GM12878 (cell line): ENCODE measurements around the gene SRSF3. TPM values are rescaled to one million over a fixed set of nuclear protein-coding genes. Genes with fewer than 3 reads are reported as not detected.
A peak's percentile ranks its signal among the peaks of the same experiment; 100 is the strongest.

Source experiments
- JUND ChIP-seq: IDR thresholded peaks from 2 replicates; pipeline ENCODE4 v1.6.1; 2012; ENCODE audit warnings: low read depth, mild to moderate bottlenecking, low read length, improper control_type of control experiment, moderate library complexity
- KDM1A ChIP-seq: fragments of 200-600 bp; sonication (generic); IDR thresholded peaks from 2 replicates; pipeline ENCODE4 v1.6.1; 2016; ENCODE audit warnings: borderline replicate concordance
- YY1 ChIP-seq: IDR thresholded peaks from 2 replicates; pipeline ENCODE4 v1.6.1; 2011; ENCODE audit warnings: low read depth, mild to moderate bottlenecking, low read length
- ZBTB4 ChIP-seq: fragments of 450-650 bp; formaldehyde crosslinking; IDR thresholded peaks from 2 replicates; pipeline ENCODE4 v1.4.0; 2022; ENCODE audit warnings: mild to moderate bottlenecking, moderate library complexity
- ZNF274 ChIP-seq: IDR thresholded peaks from one replicate; pipeline ENCODE4 v1.8.0; 2011; ENCODE audit not compliant: insufficient read length, insufficient read depth
- ZNF592 ChIP-seq: fragments of 450-650 bp; IDR thresholded peaks from 2 replicates; pipeline ENCODE4 v1.6.1; 2017; ENCODE audit warnings: mild to moderate bottlenecking, moderate library complexity
- polyA plus RNA-seq, 11 experiments: library from polyadenylated mRNA; depleted of rRNA in 4 of 11; unstranded in 6 of 11; stranded (reverse) in 5 of 11; fragments of >200 nt; fragmentation: Nextera tagmentation in 4 of 11; fragmentation: Illumina TruSeq in 1 of 11; extraction: Ambion mirVana in 4 of 11; extraction: Trizol in 1 of 11; gene quantifications; 1 replicate in 1 of 11; 2 replicates in 10 of 11; pipeline versions ENCODE4 v1.2.1 to v1.2.3, GENCODE V29; 2011 to 2016; ENCODE audit warnings: inconsistent platforms in 2 of 11, missing spikeins in 2 of 11, low read depth in 1 of 11
- total RNA-seq, 4 experiments: library from RNA; depleted of rRNA in 3 of 4; stranded (reverse); fragments of >200 nt in 3 of 4; fragmentation: Illumina TruSeq in 1 of 4; extraction: Trizol in 1 of 4; gene quantifications; 2 replicates each; pipeline versions ENCODE4 v1.2.1 to v1.2.3, GENCODE V29; 2013 to 2021
- TF ChIP-seq, protein P1 (sequence below): IDR thresholded peaks from 2 replicates; pipeline ENCODE4 v1.6.1; 2012; ENCODE audit warnings: improper control_type of control experiment, low read depth, low read length; ENCODE audit not compliant: insufficient replicate concordance
- TF ChIP-seq, protein P2 (sequence below): fragments of 450-650 bp; IDR thresholded peaks from 2 replicates; pipeline ENCODE4 v1.6.1; 2018; ENCODE audit warnings: borderline replicate concordance, mild to moderate bottlenecking; ENCODE audit not compliant: partially characterized antibody
- TF ChIP-seq, protein P3 (sequence below): fragments of 450-650 bp; IDR thresholded peaks from 2 replicates; pipeline ENCODE4 v1.6.1; 2017; ENCODE audit warnings: low read depth, mild to moderate bottlenecking, moderate library complexity

The SRSF3 gene
- total and polyA plus RNA-seq, 10 of the 15 experiments (the other 5 are each of a cell fraction or from before 2014, with no cell fraction given): 195 to 1,377 (median 493) TPM

DNA sequence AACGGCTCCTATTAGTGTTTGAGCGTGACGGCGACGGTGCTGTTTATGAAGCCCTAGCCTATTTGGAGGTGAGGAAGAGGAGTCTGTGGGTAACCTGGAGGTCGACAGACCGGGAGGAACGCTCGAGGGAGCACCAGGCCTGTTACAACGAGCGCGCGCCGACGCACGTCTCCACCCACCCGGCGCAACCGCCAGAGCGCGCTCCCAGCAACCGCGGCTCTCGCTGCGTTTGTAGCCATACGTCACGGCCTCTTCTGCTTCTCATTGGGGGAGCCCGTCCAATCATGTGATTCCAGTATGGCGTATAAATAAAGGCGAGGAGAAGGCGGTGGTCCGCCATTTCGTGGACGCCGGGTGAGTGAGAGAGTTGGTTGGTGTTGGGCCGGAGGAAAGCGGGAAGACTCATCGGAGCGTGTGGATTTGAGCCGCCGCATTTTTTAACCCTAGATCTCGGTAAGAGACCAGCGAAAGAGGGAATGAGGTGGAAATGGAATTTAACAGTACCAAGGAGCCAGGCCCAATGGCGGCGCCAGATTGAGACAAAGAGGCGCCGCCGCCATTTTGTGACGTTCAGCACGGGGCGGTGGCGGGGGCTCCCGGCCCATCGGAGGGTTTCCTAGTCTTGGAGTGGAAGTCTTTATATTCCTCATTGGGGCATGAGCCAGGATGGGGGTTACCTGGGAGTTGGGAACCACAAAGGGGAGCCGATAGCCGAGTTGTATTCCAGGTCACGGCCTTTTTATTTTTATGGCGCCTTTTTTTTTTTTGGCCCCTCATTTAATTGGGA is at the start of gene SRSF3 (continued):
- TF ChIP-seq, protein P1, sequence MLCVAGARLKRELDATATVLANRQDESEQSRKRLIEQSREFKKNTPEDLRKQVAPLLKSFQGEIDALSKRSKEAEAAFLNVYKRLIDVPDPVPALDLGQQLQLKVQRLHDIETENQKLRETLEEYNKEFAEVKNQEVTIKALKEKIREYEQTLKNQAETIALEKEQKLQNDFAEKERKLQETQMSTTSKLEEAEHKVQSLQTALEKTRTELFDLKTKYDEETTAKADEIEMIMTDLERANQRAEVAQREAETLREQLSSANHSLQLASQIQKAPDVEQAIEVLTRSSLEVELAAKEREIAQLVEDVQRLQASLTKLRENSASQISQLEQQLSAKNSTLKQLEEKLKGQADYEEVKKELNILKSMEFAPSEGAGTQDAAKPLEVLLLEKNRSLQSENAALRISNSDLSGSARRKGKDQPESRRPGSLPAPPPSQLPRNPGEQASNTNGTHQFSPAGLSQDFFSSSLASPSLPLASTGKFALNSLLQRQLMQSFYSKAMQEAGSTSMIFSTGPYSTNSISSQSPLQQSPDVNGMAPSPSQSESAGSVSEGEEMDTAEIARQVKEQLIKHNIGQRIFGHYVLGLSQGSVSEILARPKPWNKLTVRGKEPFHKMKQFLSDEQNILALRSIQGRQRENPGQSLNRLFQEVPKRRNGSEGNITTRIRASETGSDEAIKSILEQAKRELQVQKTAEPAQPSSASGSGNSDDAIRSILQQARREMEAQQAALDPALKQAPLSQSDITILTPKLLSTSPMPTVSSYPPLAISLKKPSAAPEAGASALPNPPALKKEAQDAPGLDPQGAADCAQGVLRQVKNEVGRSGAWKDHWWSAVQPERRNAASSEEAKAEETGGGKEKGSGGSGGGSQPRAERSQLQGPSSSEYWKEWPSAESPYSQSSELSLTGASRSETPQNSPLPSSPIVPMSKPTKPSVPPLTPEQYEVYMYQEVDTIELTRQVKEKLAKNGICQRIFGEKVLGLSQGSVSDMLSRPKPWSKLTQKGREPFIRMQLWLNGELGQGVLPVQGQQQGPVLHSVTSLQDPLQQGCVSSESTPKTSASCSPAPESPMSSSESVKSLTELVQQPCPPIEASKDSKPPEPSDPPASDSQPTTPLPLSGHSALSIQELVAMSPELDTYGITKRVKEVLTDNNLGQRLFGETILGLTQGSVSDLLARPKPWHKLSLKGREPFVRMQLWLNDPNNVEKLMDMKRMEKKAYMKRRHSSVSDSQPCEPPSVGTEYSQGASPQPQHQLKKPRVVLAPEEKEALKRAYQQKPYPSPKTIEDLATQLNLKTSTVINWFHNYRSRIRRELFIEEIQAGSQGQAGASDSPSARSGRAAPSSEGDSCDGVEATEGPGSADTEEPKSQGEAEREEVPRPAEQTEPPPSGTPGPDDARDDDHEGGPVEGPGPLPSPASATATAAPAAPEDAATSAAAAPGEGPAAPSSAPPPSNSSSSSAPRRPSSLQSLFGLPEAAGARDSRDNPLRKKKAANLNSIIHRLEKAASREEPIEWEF: no peak
- TF ChIP-seq YY1: peak; percentile 99
- no peak for TF ChIP-seq ZNF274
- TF ChIP-seq ZBTB4: no peak
- TF ChIP-seq, protein P2, sequence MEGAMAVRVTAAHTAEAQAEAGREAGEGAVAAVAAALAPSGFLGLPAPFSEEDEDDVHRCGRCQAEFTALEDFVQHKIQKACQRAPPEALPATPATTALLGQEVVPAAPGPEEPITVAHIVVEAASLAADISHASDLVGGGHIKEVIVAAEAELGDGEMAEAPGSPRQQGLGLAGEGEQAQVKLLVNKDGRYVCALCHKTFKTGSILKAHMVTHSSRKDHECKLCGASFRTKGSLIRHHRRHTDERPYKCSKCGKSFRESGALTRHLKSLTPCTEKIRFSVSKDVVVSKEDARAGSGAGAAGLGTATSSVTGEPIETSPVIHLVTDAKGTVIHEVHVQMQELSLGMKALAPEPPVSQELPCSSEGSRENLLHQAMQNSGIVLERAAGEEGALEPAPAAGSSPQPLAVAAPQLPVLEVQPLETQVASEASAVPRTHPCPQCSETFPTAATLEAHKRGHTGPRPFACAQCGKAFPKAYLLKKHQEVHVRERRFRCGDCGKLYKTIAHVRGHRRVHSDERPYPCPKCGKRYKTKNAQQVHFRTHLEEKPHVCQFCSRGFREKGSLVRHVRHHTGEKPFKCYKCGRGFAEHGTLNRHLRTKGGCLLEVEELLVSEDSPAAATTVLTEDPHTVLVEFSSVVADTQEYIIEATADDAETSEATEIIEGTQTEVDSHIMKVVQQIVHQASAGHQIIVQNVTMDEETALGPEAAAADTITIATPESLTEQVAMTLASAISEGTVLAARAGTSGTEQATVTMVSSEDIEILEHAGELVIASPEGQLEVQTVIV: peak; percentile 23
- TF ChIP-seq ZNF592: peak; percentile 60; the same call in 1 of the 2 replicates
- TF ChIP-seq KDM1A: no peak
- no peak for TF ChIP-seq JUND
- TF ChIP-seq, protein P3, sequence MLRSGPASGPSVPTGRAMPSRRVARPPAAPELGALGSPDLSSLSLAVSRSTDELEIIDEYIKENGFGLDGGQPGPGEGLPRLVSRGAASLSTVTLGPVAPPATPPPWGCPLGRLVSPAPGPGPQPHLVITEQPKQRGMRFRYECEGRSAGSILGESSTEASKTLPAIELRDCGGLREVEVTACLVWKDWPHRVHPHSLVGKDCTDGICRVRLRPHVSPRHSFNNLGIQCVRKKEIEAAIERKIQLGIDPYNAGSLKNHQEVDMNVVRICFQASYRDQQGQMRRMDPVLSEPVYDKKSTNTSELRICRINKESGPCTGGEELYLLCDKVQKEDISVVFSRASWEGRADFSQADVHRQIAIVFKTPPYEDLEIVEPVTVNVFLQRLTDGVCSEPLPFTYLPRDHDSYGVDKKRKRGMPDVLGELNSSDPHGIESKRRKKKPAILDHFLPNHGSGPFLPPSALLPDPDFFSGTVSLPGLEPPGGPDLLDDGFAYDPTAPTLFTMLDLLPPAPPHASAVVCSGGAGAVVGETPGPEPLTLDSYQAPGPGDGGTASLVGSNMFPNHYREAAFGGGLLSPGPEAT: peak; percentile 98
